Gastroesophageal sphincter (tissue), 3 donors: Measurements from ENCODE around the gene HPN.

Experiments
- POLR2AphosphoS5 ChIP-seq: sonication (generic); formaldehyde crosslinking; IDR thresholded peaks from one replicate; pipeline ENCODE4 v1.6.1; 2017; ENCODE audit warnings: antibody characterized with exemption
- TF ChIP-seq, protein P1 (sequence below), 4 experiments: fragments of 200-600 bp in 2 of 4; fragments of 450-650 bp in 2 of 4; sonication (generic) in 1 of 4; IDR thresholded peaks; one replicate each; pipeline ENCODE4 v1.5.1; 2017 to 2019; ENCODE audit warnings: antibody characterized with exemption in 4 of 4, mild to moderate bottlenecking in 2 of 4, moderate library complexity in 2 of 4

- TF ChIP-seq POLR2AphosphoS5 = no peak
- TF ChIP-seq, protein P1, sequence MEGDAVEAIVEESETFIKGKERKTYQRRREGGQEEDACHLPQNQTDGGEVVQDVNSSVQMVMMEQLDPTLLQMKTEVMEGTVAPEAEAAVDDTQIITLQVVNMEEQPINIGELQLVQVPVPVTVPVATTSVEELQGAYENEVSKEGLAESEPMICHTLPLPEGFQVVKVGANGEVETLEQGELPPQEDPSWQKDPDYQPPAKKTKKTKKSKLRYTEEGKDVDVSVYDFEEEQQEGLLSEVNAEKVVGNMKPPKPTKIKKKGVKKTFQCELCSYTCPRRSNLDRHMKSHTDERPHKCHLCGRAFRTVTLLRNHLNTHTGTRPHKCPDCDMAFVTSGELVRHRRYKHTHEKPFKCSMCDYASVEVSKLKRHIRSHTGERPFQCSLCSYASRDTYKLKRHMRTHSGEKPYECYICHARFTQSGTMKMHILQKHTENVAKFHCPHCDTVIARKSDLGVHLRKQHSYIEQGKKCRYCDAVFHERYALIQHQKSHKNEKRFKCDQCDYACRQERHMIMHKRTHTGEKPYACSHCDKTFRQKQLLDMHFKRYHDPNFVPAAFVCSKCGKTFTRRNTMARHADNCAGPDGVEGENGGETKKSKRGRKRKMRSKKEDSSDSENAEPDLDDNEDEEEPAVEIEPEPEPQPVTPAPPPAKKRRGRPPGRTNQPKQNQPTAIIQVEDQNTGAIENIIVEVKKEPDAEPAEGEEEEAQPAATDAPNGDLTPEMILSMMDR (IDR thresholded peaks at IDR 0.05) = no peak
These were observed 18.8 kb downstream of the HPN start for GRCh38 chr19:35060160-35060855.
